Thyroid gland (tissue), 4 donors: Measurements from ENCODE around the gene PPIL6.

Source experiments
- POLR2A ChIP-seq, 2 donors: fragments of 450-650 bp; IDR thresholded peaks; one replicate each; pipeline ENCODE4 v1.6.1; 2017; ENCODE audit warnings: antibody characterized with exemption in 2 of 2, mild to moderate bottlenecking in 2 of 2, moderate library complexity in 1 of 2
- TF ChIP-seq, protein P1 (sequence below), 6 experiments: fragments of 200-600 bp in 3 of 6; fragments of 450-650 bp in 3 of 6; sonication (generic) in 3 of 6; IDR thresholded peaks; one replicate each; pipeline ENCODE4 v1.5.1; 2016 to 2019; ENCODE audit warnings: antibody characterized with exemption in 6 of 6, mild to moderate bottlenecking in 2 of 6, inconsistent platforms in 1 of 6, moderate library complexity in 1 of 6

GRCh38 chr6:109388265-109388664, 52.2 kb downstream of the PPIL6 start:
- TF ChIP-seq, protein P1, sequence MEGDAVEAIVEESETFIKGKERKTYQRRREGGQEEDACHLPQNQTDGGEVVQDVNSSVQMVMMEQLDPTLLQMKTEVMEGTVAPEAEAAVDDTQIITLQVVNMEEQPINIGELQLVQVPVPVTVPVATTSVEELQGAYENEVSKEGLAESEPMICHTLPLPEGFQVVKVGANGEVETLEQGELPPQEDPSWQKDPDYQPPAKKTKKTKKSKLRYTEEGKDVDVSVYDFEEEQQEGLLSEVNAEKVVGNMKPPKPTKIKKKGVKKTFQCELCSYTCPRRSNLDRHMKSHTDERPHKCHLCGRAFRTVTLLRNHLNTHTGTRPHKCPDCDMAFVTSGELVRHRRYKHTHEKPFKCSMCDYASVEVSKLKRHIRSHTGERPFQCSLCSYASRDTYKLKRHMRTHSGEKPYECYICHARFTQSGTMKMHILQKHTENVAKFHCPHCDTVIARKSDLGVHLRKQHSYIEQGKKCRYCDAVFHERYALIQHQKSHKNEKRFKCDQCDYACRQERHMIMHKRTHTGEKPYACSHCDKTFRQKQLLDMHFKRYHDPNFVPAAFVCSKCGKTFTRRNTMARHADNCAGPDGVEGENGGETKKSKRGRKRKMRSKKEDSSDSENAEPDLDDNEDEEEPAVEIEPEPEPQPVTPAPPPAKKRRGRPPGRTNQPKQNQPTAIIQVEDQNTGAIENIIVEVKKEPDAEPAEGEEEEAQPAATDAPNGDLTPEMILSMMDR (IDR thresholded peaks at IDR 0.05): no peak
- TF ChIP-seq POLR2A (IDR thresholded peaks at IDR 0.05): no peak
